Measurements from ENCODE around the gene SPATA32.

- no peak for TF ChIP-seq CTCF (IDR thresholded peaks at IDR 0.05 in 2 of 3, conservative IDR thresholded peaks at IDR 0.05 in 1 of 3; ENCODE audit: borderline replicate concordance in 1 of 3, insufficient read depth in 1 of 3, low read depth in 2 of 3, low read length in 2 of 3)
- TF ChIP-seq POLR2A (IDR thresholded peaks at IDR 0.05; ENCODE audit: borderline replicate concordance, extremely low read depth, insufficient read depth, insufficient read length) = no peak
- TF ChIP-seq RAD21 (IDR thresholded peaks at IDR 0.05; ENCODE audit: low read depth) = no peak
- TF ChIP-seq FOSL1 (IDR thresholded peaks at IDR 0.05; ENCODE audit: low read depth) = no peak
- TF ChIP-seq POLR2AphosphoS5 (IDR thresholded peaks at IDR 0.05; ENCODE audit: low read depth, low read length) = no peak
- TF ChIP-seq ATF3 (IDR thresholded peaks at IDR 0.05) = no peak
- TF ChIP-seq SIN3A (IDR thresholded peaks at IDR 0.05; ENCODE audit: low read depth) = no peak
- no peak for TF ChIP-seq ZNF274 (IDR thresholded peaks at IDR 0.05; ENCODE audit: low read depth, low read length)
- TF ChIP-seq EZH2 (IDR thresholded peaks at IDR 0.05) = no peak
- TF ChIP-seq CBX3 (IDR thresholded peaks at IDR 0.05; ENCODE audit: low read depth) = no peak
- TF ChIP-seq ELF1 (IDR thresholded peaks at IDR 0.05; ENCODE audit: borderline replicate concordance, low read depth) = no peak
- no peak for TF ChIP-seq EZH2phosphoT487 (IDR thresholded peaks at IDR 0.05; ENCODE audit: borderline replicate concordance)
These were observed 38.3 kb upstream of the SPATA32 start for GRCh38 chr17:45300060-45300751.

All from HCT116 (cell line).